Measurements from ENCODE around the gene ID4.
A peak's percentile ranks its signal among the peaks of the same experiment; 100 is the strongest.

DNA sequence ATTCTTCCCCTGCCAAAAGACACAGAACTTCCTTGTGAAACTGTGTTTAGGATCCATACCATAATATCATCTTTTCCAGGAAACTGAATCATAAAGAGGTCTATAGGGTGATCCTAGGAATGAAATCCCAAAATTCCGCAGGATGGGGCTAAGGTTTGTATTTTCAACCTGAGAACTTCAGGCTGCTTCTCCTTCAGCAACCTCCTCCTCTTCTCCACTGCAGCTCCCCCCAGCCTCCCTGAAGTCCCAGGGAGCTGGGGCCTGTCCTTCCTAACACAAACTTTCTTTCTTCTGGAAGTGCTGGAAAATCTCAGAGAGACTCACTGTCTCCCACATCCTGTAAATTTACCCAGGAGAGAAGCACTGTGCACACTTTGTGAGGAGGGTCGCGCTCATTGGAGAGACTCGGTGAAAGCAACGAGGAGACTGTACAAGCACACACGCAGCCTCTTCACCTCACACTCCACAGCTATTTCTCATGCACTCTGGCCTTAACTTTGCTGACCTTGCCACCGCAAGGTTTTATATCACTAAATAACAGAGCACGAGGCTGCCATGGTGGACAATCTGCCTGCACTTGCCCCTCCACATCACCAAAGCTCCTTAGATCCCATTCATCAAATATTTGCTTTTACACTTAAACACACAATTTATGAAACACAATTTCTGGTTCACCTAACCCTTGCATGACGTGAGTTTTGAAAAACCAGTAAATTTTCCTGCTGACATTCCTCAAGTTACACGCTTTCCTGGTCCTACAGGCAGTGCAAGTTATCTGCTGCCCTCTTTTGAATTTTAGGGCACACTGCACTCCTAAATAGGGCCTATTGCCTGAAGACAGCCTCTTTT, 14.3 kb downstream of the ID4 start:
- TF ChIP-seq, protein P1, sequence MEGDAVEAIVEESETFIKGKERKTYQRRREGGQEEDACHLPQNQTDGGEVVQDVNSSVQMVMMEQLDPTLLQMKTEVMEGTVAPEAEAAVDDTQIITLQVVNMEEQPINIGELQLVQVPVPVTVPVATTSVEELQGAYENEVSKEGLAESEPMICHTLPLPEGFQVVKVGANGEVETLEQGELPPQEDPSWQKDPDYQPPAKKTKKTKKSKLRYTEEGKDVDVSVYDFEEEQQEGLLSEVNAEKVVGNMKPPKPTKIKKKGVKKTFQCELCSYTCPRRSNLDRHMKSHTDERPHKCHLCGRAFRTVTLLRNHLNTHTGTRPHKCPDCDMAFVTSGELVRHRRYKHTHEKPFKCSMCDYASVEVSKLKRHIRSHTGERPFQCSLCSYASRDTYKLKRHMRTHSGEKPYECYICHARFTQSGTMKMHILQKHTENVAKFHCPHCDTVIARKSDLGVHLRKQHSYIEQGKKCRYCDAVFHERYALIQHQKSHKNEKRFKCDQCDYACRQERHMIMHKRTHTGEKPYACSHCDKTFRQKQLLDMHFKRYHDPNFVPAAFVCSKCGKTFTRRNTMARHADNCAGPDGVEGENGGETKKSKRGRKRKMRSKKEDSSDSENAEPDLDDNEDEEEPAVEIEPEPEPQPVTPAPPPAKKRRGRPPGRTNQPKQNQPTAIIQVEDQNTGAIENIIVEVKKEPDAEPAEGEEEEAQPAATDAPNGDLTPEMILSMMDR (IDR thresholded peaks at IDR 0.05): peak; percentile 73
- TF ChIP-seq JUNB (IDR thresholded peaks at IDR 0.05) (no peak), POLR2A (IDR thresholded peaks at IDR 0.05; ENCODE audit: low read length) (no peak), TP53 (CRISPR knock-in tag; IDR thresholded peaks at IDR 0.05) (no peak)
- TF ChIP-seq, protein P2, sequence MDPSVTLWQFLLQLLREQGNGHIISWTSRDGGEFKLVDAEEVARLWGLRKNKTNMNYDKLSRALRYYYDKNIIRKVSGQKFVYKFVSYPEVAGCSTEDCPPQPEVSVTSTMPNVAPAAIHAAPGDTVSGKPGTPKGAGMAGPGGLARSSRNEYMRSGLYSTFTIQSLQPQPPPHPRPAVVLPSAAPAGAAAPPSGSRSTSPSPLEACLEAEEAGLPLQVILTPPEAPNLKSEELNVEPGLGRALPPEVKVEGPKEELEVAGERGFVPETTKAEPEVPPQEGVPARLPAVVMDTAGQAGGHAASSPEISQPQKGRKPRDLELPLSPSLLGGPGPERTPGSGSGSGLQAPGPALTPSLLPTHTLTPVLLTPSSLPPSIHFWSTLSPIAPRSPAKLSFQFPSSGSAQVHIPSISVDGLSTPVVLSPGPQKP (IDR thresholded peaks at IDR 0.05; ENCODE audit: low read depth, low read length): no peak
